Astrocyte (in vitro differentiated cells and primary cell): ENCODE results near the gene ZBTB12. TPM values are rescaled to one million over a fixed set of nuclear protein-coding genes. Genes with fewer than 3 reads are reported as not detected.

Experiments used
- DNase-seq: peaks from one replicate; pipeline ENCODE4 v3.0.0-alpha.2; 2010; ENCODE audit warnings: low read depth
- FAIRE-seq: peaks from 2 replicates; lab custom pipeline; 2011; peaks lifted over from hg19 to GRCh38; lab: Jason Lieb, UNC
- H2AFZ ChIP-seq: 2 replicates; pipeline ENCODE4 v1.6.0; 2012; ENCODE audit warnings: low read depth, low read length, inconsistent platforms
- H3K27ac ChIP-seq: 2 replicates; pipeline ENCODE4 v1.5.1; 2011; ENCODE audit warnings: low read depth, low read length, inconsistent platforms
- H3K27me3 ChIP-seq: 2 replicates; pipeline ENCODE4 v1.6.0; 2011; ENCODE audit warnings: low read length, inconsistent platforms; ENCODE audit not compliant: insufficient read depth
- H3K36me3 ChIP-seq: 2 replicates; pipeline ENCODE4 v1.5.1; 2011; ENCODE audit warnings: low read length, inconsistent platforms; ENCODE audit not compliant: insufficient read depth
- H3K4me1 ChIP-seq: 2 replicates; pipeline ENCODE4 v1.5.1; 2011; ENCODE audit warnings: low read length, inconsistent platforms; ENCODE audit not compliant: insufficient read depth
- H3K4me2 ChIP-seq: 2 replicates; pipeline ENCODE4 v1.6.0; 2012; ENCODE audit warnings: low read length, inconsistent platforms
- H3K4me3 ChIP-seq: 2 replicates; pipeline ENCODE4 v1.5.1; 2011; ENCODE audit warnings: low read depth, mild to moderate bottlenecking, low read length, inconsistent platforms; ENCODE audit not compliant: insufficient read depth
- H3K79me2 ChIP-seq: 2 replicates; pipeline ENCODE4 v1.6.0; 2012; ENCODE audit warnings: mild to moderate bottlenecking, low read length, inconsistent platforms; ENCODE audit not compliant: insufficient read depth
- H3K9ac ChIP-seq: 2 replicates; pipeline ENCODE4 v1.6.0; 2012; ENCODE audit warnings: mild to moderate bottlenecking, low read length, inconsistent platforms
- H3K9me3 ChIP-seq: 2 replicates; pipeline ENCODE4 v1.5.1; 2012; ENCODE audit warnings: low read depth, mild to moderate bottlenecking, low read length, inconsistent platforms; ENCODE audit not compliant: insufficient read depth
- H4K20me1 ChIP-seq: 2 replicates; pipeline ENCODE4 v1.6.0; 2012; ENCODE audit warnings: low read length, inconsistent platforms; ENCODE audit not compliant: insufficient read depth
- H3K27ac Mint-ChIP-seq: one replicate; pipeline ENCODE4 v1.8.0; 2021; ENCODE audit warnings: mild to moderate bottlenecking, mixed read lengths; ENCODE audit not compliant: unreplicated experiment
- H3K27me3 Mint-ChIP-seq: one replicate; pipeline ENCODE4 v1.8.0; 2021; ENCODE audit warnings: low read depth, mixed read lengths; ENCODE audit not compliant: unreplicated experiment
- H3K36me3 Mint-ChIP-seq: one replicate; pipeline ENCODE4 v1.8.0; 2021; ENCODE audit warnings: low read depth, mixed read lengths; ENCODE audit not compliant: unreplicated experiment
- H3K4me1 Mint-ChIP-seq: one replicate; pipeline ENCODE4 v1.8.0; 2021; ENCODE audit warnings: low read depth, mixed read lengths; ENCODE audit not compliant: unreplicated experiment
- H3K4me3 Mint-ChIP-seq: one replicate; pipeline ENCODE4 v1.8.0; 2021; ENCODE audit warnings: mild to moderate bottlenecking, moderate library complexity, mixed read lengths; ENCODE audit not compliant: unreplicated experiment
- H3K9me3 Mint-ChIP-seq: one replicate; pipeline ENCODE4 v1.8.0; 2021; ENCODE audit warnings: mild to moderate bottlenecking, mixed read lengths; ENCODE audit not compliant: unreplicated experiment
- EZH2 ChIP-seq: IDR thresholded peaks from 2 replicates; pipeline ENCODE4 v1.6.1; 2012; ENCODE audit warnings: mild to moderate bottlenecking, low read length, inconsistent platforms; ENCODE audit not compliant: insufficient read depth
- total RNA-seq: library from RNA; stranded (reverse); gene quantifications from 2 replicates; pipeline ENCODE4 v1.2.1, GENCODE V29; 2021
- TF ChIP-seq, protein P1 (sequence below): IDR thresholded peaks from 2 replicates; pipeline ENCODE4 v1.5.1; 2011; ENCODE audit warnings: low read depth, mild to moderate bottlenecking, inconsistent platforms, low read length, moderate library complexity; ENCODE audit not compliant: insufficient read depth

ZBTB12 gene
- total RNA-seq, 1 donor from 2014 or later, result 4.6 TPM

DNA sequence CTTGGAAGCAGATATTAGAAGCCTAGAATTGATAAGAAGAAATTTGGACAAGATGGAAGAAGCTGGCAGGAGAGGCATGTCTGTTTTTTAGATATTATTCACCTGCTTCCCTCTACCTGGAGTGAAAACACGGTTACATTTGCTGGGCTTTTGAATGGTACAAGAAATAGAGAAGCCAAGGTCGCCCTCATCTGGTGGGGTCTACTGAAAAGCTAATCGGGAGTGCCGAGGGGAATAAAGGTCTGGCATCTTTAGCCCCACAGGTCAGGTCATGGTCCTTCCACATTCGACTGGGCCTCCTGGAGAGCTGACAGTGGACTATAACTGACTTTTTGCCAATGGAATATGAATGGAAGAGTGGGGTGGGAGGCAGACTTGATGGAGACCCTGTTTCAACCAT, 21.1 kb upstream of the ZBTB12 start:
- Histone ChIP-seq H3K79me2 (no peaks in the 10 kb centered on the region), H2AFZ (no peak overlapping the region), H3K4me3 (no peak overlapping the region), H3K9ac (no peak overlapping the region), H4K20me1 (no peaks in the 10 kb centered on the region), H3K9me3 (no peaks in the 10 kb centered on the region), H3K4me1 (no peaks in the 10 kb centered on the region), H3K27ac (no peak overlapping the region), H3K36me3 (no peaks in the 10 kb centered on the region), H3K27me3 (peaks cover 4% of the 10 kb centered on the region), H3K4me2 (no peak overlapping the region)
- Mint-ChIP-seq H3K36me3 (no peaks in the 10 kb centered on the region), H3K4me1 (no peaks in the 10 kb centered on the region), H3K9me3 (no peaks in the 10 kb centered on the region), H3K27ac (no peak overlapping the region), H3K4me3 (no peak overlapping the region), H3K27me3 (peaks cover 29% of the 10 kb centered on the region)
- no peak for FAIRE-seq
- DNase-seq, result no peak
- TF ChIP-seq, protein P1, sequence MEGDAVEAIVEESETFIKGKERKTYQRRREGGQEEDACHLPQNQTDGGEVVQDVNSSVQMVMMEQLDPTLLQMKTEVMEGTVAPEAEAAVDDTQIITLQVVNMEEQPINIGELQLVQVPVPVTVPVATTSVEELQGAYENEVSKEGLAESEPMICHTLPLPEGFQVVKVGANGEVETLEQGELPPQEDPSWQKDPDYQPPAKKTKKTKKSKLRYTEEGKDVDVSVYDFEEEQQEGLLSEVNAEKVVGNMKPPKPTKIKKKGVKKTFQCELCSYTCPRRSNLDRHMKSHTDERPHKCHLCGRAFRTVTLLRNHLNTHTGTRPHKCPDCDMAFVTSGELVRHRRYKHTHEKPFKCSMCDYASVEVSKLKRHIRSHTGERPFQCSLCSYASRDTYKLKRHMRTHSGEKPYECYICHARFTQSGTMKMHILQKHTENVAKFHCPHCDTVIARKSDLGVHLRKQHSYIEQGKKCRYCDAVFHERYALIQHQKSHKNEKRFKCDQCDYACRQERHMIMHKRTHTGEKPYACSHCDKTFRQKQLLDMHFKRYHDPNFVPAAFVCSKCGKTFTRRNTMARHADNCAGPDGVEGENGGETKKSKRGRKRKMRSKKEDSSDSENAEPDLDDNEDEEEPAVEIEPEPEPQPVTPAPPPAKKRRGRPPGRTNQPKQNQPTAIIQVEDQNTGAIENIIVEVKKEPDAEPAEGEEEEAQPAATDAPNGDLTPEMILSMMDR, result no peak

DNA sequence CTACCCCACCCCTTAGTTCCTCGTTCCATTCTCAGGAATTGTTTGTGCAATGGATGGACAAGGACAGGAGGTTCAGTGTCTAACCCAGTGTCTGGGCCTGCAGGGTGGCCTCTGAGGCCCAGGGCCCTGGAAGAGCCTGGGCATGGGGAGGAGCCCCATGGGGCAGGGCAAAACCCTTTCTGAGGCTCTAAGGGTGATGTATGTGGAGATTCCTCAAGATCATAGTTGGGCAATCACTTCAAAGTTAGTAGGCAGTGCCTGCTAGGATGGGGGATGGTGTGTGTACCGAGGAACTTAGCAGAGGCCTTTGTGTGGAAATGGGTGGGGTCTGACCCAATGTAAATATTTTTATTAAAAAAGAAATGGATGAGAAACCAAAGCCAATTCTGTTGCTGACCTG, 18.9 kb upstream of the ZBTB12 start:
- TF ChIP-seq EZH2, result no peak
- TF ChIP-seq, protein P1, result no peak
- Mint-ChIP-seq H3K27me3 (peaks cover 23% of the 10 kb centered on the region), H3K36me3 (no peaks in the 10 kb centered on the region), H3K9me3 (no peaks in the 10 kb centered on the region), H3K4me3 (no peak overlapping the region), H3K27ac (no peak overlapping the region), H3K4me1 (no peaks in the 10 kb centered on the region)
- Histone ChIP-seq H3K27me3 (no peaks in the 10 kb centered on the region), H2AFZ (no peak overlapping the region), H3K27ac (no peak overlapping the region), H3K4me2 (no peak overlapping the region), H4K20me1 (no peaks in the 10 kb centered on the region), H3K9ac (no peak overlapping the region), H3K36me3 (no peaks in the 10 kb centered on the region), H3K9me3 (no peaks in the 10 kb centered on the region), H3K79me2 (no peaks in the 10 kb centered on the region), H3K4me1 (no peaks in the 10 kb centered on the region), H3K4me3 (no peak overlapping the region)
- FAIRE-seq, result no peak
- no peak for DNase-seq

- H3K27me3 Mint-ChIP-seq, result peaks cover 20% of the 10 kb centered on the region
- no peak for FAIRE-seq
Measured at GRCh38 chr6:31919624-31920303, 17.9 kb upstream of the ZBTB12 start.

More at GRCh38 chr6:31919624-31920303, 17.9 kb upstream of the ZBTB12 start:
- H3K4me3 ChIP-seq, result no peak overlapping the region
- no peak overlapping the region for H2AFZ ChIP-seq
- H3K79me2 ChIP-seq, result no peaks in the 10 kb centered on the region
- H3K9me3 ChIP-seq, result no peaks in the 10 kb centered on the region
- H3K36me3 Mint-ChIP-seq, result no peaks in the 10 kb centered on the region
- H3K4me1 ChIP-seq, result no peaks in the 10 kb centered on the region
- no peaks in the 10 kb centered on the region for H4K20me1 ChIP-seq
- no peak overlapping the region for H3K27ac ChIP-seq
- no peak overlapping the region for H3K9ac ChIP-seq
- no peaks in the 10 kb centered on the region for H3K4me1 Mint-ChIP-seq
- H3K9me3 Mint-ChIP-seq, result no peaks in the 10 kb centered on the region
- DNase-seq, result no peak
- H3K4me3 Mint-ChIP-seq, result no peak overlapping the region
- no peaks in the 10 kb centered on the region for H3K27me3 ChIP-seq
- no peak overlapping the region for H3K27ac Mint-ChIP-seq
- no peak for TF ChIP-seq EZH2
- TF ChIP-seq, protein P1, result no peak
- H3K36me3 ChIP-seq, result no peaks in the 10 kb centered on the region
- no peak overlapping the region for H3K4me2 ChIP-seq
